ENCODE results near the gene LGALS3BP. TPM values are rescaled to one million over a fixed set of nuclear protein-coding genes. Genes with fewer than 3 reads are reported as not detected.

Gene LGALS3BP
- total RNA-seq, 1 donor from 2014 or later, result 373 TPM

DNA sequence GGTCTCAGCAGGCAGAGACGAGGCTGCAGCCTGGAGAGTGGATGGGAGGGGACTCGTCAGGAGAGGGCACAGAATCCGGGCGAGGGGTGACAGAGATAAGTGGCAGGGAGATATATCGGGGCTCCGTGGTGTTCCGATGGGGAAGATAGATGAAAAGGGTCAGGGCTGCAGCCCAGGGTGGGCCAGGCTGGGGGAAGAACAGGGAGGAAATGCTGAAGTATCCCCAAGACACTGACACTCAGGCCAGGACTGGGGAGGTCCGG lies 2.1 kb downstream of the LGALS3BP start:
- no peaks in the 10 kb centered on the region for H3K27me3 Mint-ChIP-seq (ENCODE audit: low read depth)
- peaks cover 44% of the 10 kb centered on the region for H3K4me1 Mint-ChIP-seq
- DNase-seq (ENCODE audit: low spot score in 2 of 2, unreplicated experiment in 2 of 2), result no peak
- H3K27ac Mint-ChIP-seq, result peak overlapping the region; percentile 76
- H3K4me3 Mint-ChIP-seq, result peak overlapping the region; percentile 54
- H3K9me3 Mint-ChIP-seq, result no peaks in the 10 kb centered on the region
- no peaks in the 10 kb centered on the region for H3K36me3 Mint-ChIP-seq
- TF ChIP-seq, protein P1, sequence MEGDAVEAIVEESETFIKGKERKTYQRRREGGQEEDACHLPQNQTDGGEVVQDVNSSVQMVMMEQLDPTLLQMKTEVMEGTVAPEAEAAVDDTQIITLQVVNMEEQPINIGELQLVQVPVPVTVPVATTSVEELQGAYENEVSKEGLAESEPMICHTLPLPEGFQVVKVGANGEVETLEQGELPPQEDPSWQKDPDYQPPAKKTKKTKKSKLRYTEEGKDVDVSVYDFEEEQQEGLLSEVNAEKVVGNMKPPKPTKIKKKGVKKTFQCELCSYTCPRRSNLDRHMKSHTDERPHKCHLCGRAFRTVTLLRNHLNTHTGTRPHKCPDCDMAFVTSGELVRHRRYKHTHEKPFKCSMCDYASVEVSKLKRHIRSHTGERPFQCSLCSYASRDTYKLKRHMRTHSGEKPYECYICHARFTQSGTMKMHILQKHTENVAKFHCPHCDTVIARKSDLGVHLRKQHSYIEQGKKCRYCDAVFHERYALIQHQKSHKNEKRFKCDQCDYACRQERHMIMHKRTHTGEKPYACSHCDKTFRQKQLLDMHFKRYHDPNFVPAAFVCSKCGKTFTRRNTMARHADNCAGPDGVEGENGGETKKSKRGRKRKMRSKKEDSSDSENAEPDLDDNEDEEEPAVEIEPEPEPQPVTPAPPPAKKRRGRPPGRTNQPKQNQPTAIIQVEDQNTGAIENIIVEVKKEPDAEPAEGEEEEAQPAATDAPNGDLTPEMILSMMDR (IDR thresholded peaks at IDR 0.05; ENCODE audit: unreplicated experiment), result no peak

GRCh38 chr17:78976907-78977680 lies 2.6 kb downstream of the LGALS3BP start:
- Mint-ChIP-seq H3K27ac (peak overlapping the region; percentile 76), H3K4me3 (peak overlapping the region; percentile 54)

GRCh38 chr17:78974635-78975591 lies 4.8 kb downstream of the LGALS3BP start:
- peak overlapping the region; percentile 5 for H3K4me3 Mint-ChIP-seq

More at GRCh38 chr17:78976907-78977680, 2.6 kb downstream of the LGALS3BP start:
- Mint-ChIP-seq H3K27me3 (ENCODE audit: low read depth) (no peaks in the 10 kb centered on the region), H3K9me3 (no peaks in the 10 kb centered on the region), H3K4me1 (peaks cover 47% of the 10 kb centered on the region), H3K36me3 (no peaks in the 10 kb centered on the region)
- no peak for DNase-seq (ENCODE audit: low spot score in 2 of 2, unreplicated experiment in 2 of 2)
- TF ChIP-seq, protein P1 (IDR thresholded peaks at IDR 0.05; ENCODE audit: unreplicated experiment), result no peak

DNA sequence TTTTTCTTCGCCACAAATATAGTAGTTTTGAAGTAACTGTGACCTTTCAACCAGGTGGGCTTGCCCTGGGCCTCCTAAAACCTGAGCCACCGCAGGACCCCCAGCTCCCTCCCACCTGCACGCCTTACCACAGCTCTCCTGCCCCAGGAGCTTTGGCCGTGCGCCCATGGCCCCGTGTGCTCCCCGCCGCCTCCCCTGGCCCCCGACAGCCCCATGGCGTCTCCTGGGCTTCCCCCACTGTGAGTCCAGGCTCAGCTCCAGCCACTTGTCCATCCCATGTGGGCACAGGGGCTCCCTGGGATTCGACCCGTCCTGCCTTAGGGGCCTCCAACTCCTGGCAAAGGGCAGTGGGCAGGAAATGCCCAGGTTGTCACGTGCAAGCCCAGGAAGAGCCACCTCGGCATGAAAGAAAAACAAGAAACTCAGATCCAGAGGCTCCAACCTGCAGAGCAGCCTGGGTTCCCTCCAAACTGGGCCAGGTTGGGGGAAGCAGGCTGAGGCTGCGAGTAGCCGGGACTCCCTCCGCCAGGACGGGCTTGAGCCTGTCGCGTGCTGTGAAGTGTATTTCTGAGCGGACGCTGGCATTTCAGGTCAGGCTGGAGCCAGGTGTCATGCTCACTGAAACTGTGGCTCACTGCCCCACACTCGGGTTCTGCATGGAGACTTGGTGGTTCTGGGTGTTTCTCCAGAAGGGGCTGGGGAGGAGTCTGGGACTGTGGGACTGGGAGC lies 5.8 kb downstream of the LGALS3BP start:
- Mint-ChIP-seq H3K9me3 (no peaks in the 10 kb centered on the region), H3K36me3 (peaks cover 6% of the 10 kb centered on the region), H3K4me1 (peaks cover 44% of the 10 kb centered on the region), H3K27me3 (ENCODE audit: low read depth) (no peaks in the 10 kb centered on the region), H3K27ac (peak overlapping the region; percentile 50), H3K4me3 (no peak overlapping the region)
- no peak for DNase-seq (ENCODE audit: low spot score in 2 of 2, unreplicated experiment in 2 of 2)
- TF ChIP-seq, protein P1 (IDR thresholded peaks at IDR 0.05; ENCODE audit: unreplicated experiment), result no peak

More at GRCh38 chr17:78974635-78975591, 4.8 kb downstream of the LGALS3BP start:
- peaks cover 51% of the 10 kb centered on the region for H3K4me1 Mint-ChIP-seq
- no peaks in the 10 kb centered on the region for H3K27me3 Mint-ChIP-seq (ENCODE audit: low read depth)
- peak overlapping the region; percentile 91 for H3K27ac Mint-ChIP-seq
- H3K36me3 Mint-ChIP-seq, result peaks cover 6% of the 10 kb centered on the region
- no peaks in the 10 kb centered on the region for H3K9me3 Mint-ChIP-seq
- DNase-seq (ENCODE audit: low spot score in 2 of 2, unreplicated experiment in 2 of 2), result no peak
- TF ChIP-seq, protein P1 (IDR thresholded peaks at IDR 0.05; ENCODE audit: unreplicated experiment), result no peak

GRCh38 chr17:78973196-78973595 lies 6.5 kb downstream of the LGALS3BP start:
- Mint-ChIP-seq H3K27ac (no peak overlapping the region), H3K36me3 (peaks cover 6% of the 10 kb centered on the region), H3K27me3 (ENCODE audit: low read depth) (no peaks in the 10 kb centered on the region), H3K4me3 (no peak overlapping the region), H3K4me1 (peaks cover 41% of the 10 kb centered on the region), H3K9me3 (no peaks in the 10 kb centered on the region)
- TF ChIP-seq, protein P1 (IDR thresholded peaks at IDR 0.05; ENCODE audit: unreplicated experiment), result no peak
- DNase-seq (ENCODE audit: low spot score in 2 of 2, unreplicated experiment in 2 of 2), result no peak
